Right atrium auricular region (tissue), 2 donors: ENCODE data around the gene CSF2RB. TPM values are rescaled to one million over a fixed set of nuclear protein-coding genes. Genes with fewer than 3 reads are reported as not detected.
"Not testable (repeated sequence)": the region's sequence is repeated elsewhere in the genome, so short reads cannot be mapped to it uniquely, and the experiment has no call there.

ENCODE experiments used
- DNase-seq: peaks from one replicate; pipeline ENCODE4 v3.0.0-alpha.2; 2019; ENCODE audit warnings: low spot score
- H3K27ac ChIP-seq, 2 donors: fragments of 200-600 bp; sonication (generic); 1 replicate in 1 of 2; 2 replicates in 1 of 2; pipeline ENCODE4 v1.5.1; 2016 to 2019
- H3K27me3 ChIP-seq, 2 donors: fragments of 200-600 bp; sonication (generic); one replicate each; pipeline versions ENCODE4 v1.5.1 to v1.6.0; 2017 to 2019
- H3K36me3 ChIP-seq: fragments of 200-600 bp; sonication (generic); one replicate; pipeline ENCODE4 v1.5.1; 2016
- H3K4me1 ChIP-seq, 2 donors: fragments of 200-600 bp; sonication (generic); one replicate each; pipeline versions ENCODE4 v1.5.1 to v1.6.0; 2017 to 2019
- H3K4me3 ChIP-seq, 2 donors: fragments of 200-600 bp; sonication (generic); 1 replicate in 1 of 2; 2 replicates in 1 of 2; pipeline ENCODE4 v1.5.1; 2017 to 2019; ENCODE audit warnings: mild to moderate bottlenecking in 1 of 2, moderate library complexity in 1 of 2
- H3K9me3 ChIP-seq, 2 donors: fragments of 200-600 bp; sonication (generic); one replicate each; pipeline ENCODE4 v1.5.1; 2019
- CTCF ChIP-seq, 2 donors: fragments of 200-600 bp; sonication (generic); IDR thresholded peaks; one replicate each; pipeline ENCODE4 v1.5.1; 2019; ENCODE audit warnings: antibody characterized with exemption in 2 of 2
- total RNA-seq, 2 donors: library from RNA; depleted of rRNA; stranded (reverse); fragments of >200 nt; gene quantifications; one replicate each; pipeline ENCODE4 v1.1.0, GENCODE V29; 2016

The CSF2RB gene
- total RNA-seq, 2 donors from 2014 or later = 1.8 to 4.2 TPM

GRCh38 chr22:36988075-36988832, 74.8 kb downstream of the CSF2RB start:
- no peak for TF ChIP-seq CTCF (IDR thresholded peaks at IDR 0.05)
- H3K4me3 ChIP-seq = no peak overlapping the region
- DNase-seq = no peak

DNA sequence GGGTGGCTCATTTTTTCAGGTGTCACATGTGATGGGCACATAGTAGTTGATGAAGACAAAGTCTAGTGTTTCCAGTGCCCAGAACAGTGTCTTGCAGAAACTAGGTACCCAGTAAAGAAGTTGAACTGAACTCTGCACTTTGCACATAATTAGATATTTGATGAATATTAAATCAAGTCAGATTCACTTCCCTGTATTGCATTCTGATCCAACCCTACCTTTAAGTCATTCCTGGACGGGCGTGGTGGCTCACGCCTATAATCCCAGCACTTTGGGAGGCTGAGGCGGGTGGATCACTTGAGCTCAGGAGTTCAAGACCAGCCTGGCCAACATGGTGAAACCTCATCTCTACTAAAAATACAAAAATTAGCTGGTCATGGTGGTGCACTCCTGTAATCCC, 75.6 kb downstream of the CSF2RB start:
- not testable (repeated sequence) for H3K36me3 ChIP-seq, H3K27me3 ChIP-seq, DNase-seq, H3K4me3 ChIP-seq, H3K27ac ChIP-seq, H3K4me1 ChIP-seq
- H3K9me3 ChIP-seq = peaks cover 8 to 12% of the 10 kb centered on the region in 2 donors

More at GRCh38 chr22:36988075-36988832, 74.8 kb downstream of the CSF2RB start:
- Histone ChIP-seq H3K36me3 (no peaks in the 10 kb centered on the region), H3K9me3 (peaks cover 8 to 12% of the 10 kb centered on the region in 2 donors), H3K27me3 (no peaks in the 10 kb centered on the region), H3K27ac (no peak overlapping the region), H3K4me1 (no peaks in the 10 kb centered on the region)

Other genes starting within 250 kb of the CSF2RB start
- gene CACNG2, start 209.9 kb upstream of the CSF2RB start, total RNA-seq = not detected
- gene IFT27, start 137.5 kb upstream of the CSF2RB start, total RNA-seq = 10 to 100 TPM; 15.6 to 16.8 TPM
- not detected for gene PVALB, start 96.6 kb upstream of the CSF2RB start, total RNA-seq
- gene NCF4, start 52.6 kb upstream of the CSF2RB start, total RNA-seq = 1 to 10 TPM; 3.9 to 7.0 TPM
- gene TST, start 105.8 kb downstream of the CSF2RB start, total RNA-seq = 10 to 100 TPM; 55.0 to 82.1 TPM
- gene MPST, start 106.1 kb downstream of the CSF2RB start, total RNA-seq = 100 to 1,000 TPM; 102 to 116 TPM
- gene KCTD17, start 138.1 kb downstream of the CSF2RB start, total RNA-seq = 10 to 100 TPM; 44.9 to 54.8 TPM
- gene TMPRSS6, start 196.1 kb downstream of the CSF2RB start, total RNA-seq = not detected
- gene IL2RB, start 236.3 kb downstream of the CSF2RB start, total RNA-seq = 1 to 10 TPM in 1 of 2 donors, under 1 TPM in 1; 0.94 to 1.0 TPM